IPS-20b (cell line): Measurements from ENCODE around the gene GRID2IP.
A peak's percentile ranks its signal among the peaks of the same experiment; 100 is the strongest.
"Not testable (repeated sequence)": the region's sequence is repeated elsewhere in the genome, so short reads cannot be mapped to it uniquely, and the experiment has no call there.

Experiments used
- H3K27ac ChIP-seq: one replicate; pipeline ENCODE4 v1.5.1; 2013; ENCODE audit warnings: low read length
- H3K27me3 ChIP-seq: 2 replicates; pipeline ENCODE4 v1.6.1; 2013; ENCODE audit warnings: mild to moderate bottlenecking, low read length, inconsistent platforms; ENCODE audit not compliant: insufficient read depth
- H3K36me3 ChIP-seq: 2 replicates; pipeline ENCODE4 v1.6.1; 2013; ENCODE audit warnings: low read depth, mild to moderate bottlenecking, inconsistent platforms, low read length, moderate library complexity; ENCODE audit not compliant: insufficient read depth
- H3K4me1 ChIP-seq: 2 replicates; pipeline ENCODE4 v1.6.1; 2013; ENCODE audit warnings: mild to moderate bottlenecking, control low read depth, inconsistent platforms, low read length, moderate library complexity; ENCODE audit not compliant: insufficient read depth
- H3K4me3 ChIP-seq: 2 replicates; pipeline ENCODE4 v1.5.1; 2013; ENCODE audit warnings: mild to moderate bottlenecking, low read length, inconsistent platforms
- H3K9ac ChIP-seq: 2 replicates; pipeline ENCODE4 v1.6.1; 2013; ENCODE audit warnings: low read depth, mild to moderate bottlenecking, inconsistent platforms, low read length, moderate library complexity
- H3K9me3 ChIP-seq: 2 replicates; pipeline ENCODE4 v1.6.1; 2013; ENCODE audit warnings: mild to moderate bottlenecking, low read depth, low read length, inconsistent platforms; ENCODE audit not compliant: insufficient read depth

GRID2IP gene

GRCh38 chr7:6450591-6450990, 100.7 kb downstream of the GRID2IP start:
- not testable (repeated sequence) for H3K4me1 ChIP-seq, H3K27me3 ChIP-seq, H3K4me3 ChIP-seq, H3K27ac ChIP-seq, H3K36me3 ChIP-seq, H3K9ac ChIP-seq, H3K9me3 ChIP-seq

GRCh38 chr7:6449884-6450283, 101.4 kb downstream of the GRID2IP start:
- not testable (repeated sequence) for H3K27me3 ChIP-seq, H3K9ac ChIP-seq, H3K4me1 ChIP-seq, H3K4me3 ChIP-seq, H3K27ac ChIP-seq, H3K9me3 ChIP-seq
- peaks cover 12% of the 10 kb centered on the region for H3K36me3 ChIP-seq

- H3K27me3 ChIP-seq = no peaks in the 10 kb centered on the region
- peaks cover 21% of the 10 kb centered on the region for H3K36me3 ChIP-seq
- H3K9ac ChIP-seq = no peak overlapping the region
- H3K27ac ChIP-seq = no peak overlapping the region
- H3K4me3 ChIP-seq = no peak overlapping the region; the same call in 1 of the 2 replicates
- no peaks in the 10 kb centered on the region; the same call in 1 of the 2 replicates for H3K4me1 ChIP-seq
- no peaks in the 10 kb centered on the region for H3K9me3 ChIP-seq
These were observed 102.2 kb downstream of the GRID2IP start for GRCh38 chr7:6448943-6449543.

- Histone ChIP-seq H3K4me3 (peak within 1 kb of the TSS; percentile 99), H3K9ac (peak within 1 kb of the TSS; percentile 95), H3K27ac (peak within 1 kb of the TSS; percentile 74), H3K36me3 (peaks cover 30% of the 10 kb centered on the region), H3K9me3 (no peaks in the 10 kb centered on the region), H3K4me1 (no peaks in the 10 kb centered on the region; the same call in 1 of the 2 replicates), H3K27me3 (no peaks in the 10 kb centered on the region)
These were observed 103.6 kb downstream of the GRID2IP start, which contains the start of gene DAGLB for GRCh38 chr7:6447581-6448199. Gene DAGLB (minus strand): TSS chr7:6447954. CDS start chr7:6447842, 112 bp downstream.
